ENCODE data around the gene RHOV. TPM values are rescaled to one million over a fixed set of nuclear protein-coding genes. Genes with fewer than 3 reads are reported as not detected.

The RHOV gene
- total RNA-seq, 3 donors from 2014 or later, result 1.6 to 6.2 (median 3.5) TPM

GRCh38 chr15:40908095-40908494 is 34.1 kb upstream of the RHOV start:
- intact Hi-C loops (cut with DNase I, micrococcal nuclease), result loop anchor here (10.0 kb wide), 1 partner anchor 277 kb away; no protein-coding TSS in a partner anchor
- DNase-seq (peak in 2 of 3 donors; percentile 33 to 60), ATAC-seq (peak; percentile 3)
- H3K4me1 ChIP-seq (ENCODE audit: low read depth), result peaks cover 36% of the 10 kb centered on the region
- no peak for TF ChIP-seq CTCF (IDR thresholded peaks at IDR 0.05)
- no peak overlapping the region for H3K4me3 ChIP-seq
- no peaks in the 10 kb centered on the region for H3K36me3 ChIP-seq (ENCODE audit: low read depth)
- H3K9me3 ChIP-seq, result no peaks in the 10 kb centered on the region

- no peak overlapping the region for H3K4me3 ChIP-seq
- DNase-seq (peak; percentile 77 to 90 (median 83)), ATAC-seq (peak; percentile 44)
- H3K9me3 ChIP-seq, result no peaks in the 10 kb centered on the region
- no peak for TF ChIP-seq CTCF (IDR thresholded peaks at IDR 0.05)
- H3K36me3 ChIP-seq (ENCODE audit: low read depth), result no peaks in the 10 kb centered on the region
- intact Hi-C loops (cut with DNase I, micrococcal nuclease), result loop anchor here (10.0 kb wide), 1 partner anchor 278 kb away; no protein-coding TSS in a partner anchor
- H3K4me1 ChIP-seq (ENCODE audit: low read depth), result peaks cover 36% of the 10 kb centered on the region
Observed at GRCh38 chr15:40906991-40907802, 33.2 kb upstream of the RHOV start.

GRCh38 chr15:40906091-40906990 is 32.3 kb upstream of the RHOV start:
- intact Hi-C loops (cut with DNase I, micrococcal nuclease), result loop anchor here (10.0 kb wide), 1 partner anchor 278 kb away; no protein-coding TSS in a partner anchor
- Histone ChIP-seq H3K36me3 (ENCODE audit: low read depth) (no peaks in the 10 kb centered on the region), H3K4me3 (no peak overlapping the region), H3K9me3 (no peaks in the 10 kb centered on the region), H3K4me1 (ENCODE audit: low read depth) (peaks cover 36% of the 10 kb centered on the region)
- TF ChIP-seq CTCF (IDR thresholded peaks at IDR 0.05), result peak; percentile 95
- ATAC-seq (peak; percentile 88), DNase-seq (peak; percentile 96 to 98 (median 96))

GRCh38 chr15:40904552-40905201 is 30.6 kb upstream of the RHOV start:
- TF ChIP-seq CTCF (IDR thresholded peaks at IDR 0.05), result no peak

More at GRCh38 chr15:40904552-40905201, 30.6 kb upstream of the RHOV start:
- Histone ChIP-seq H3K36me3 (ENCODE audit: low read depth) (no peaks in the 10 kb centered on the region), H3K4me1 (ENCODE audit: low read depth) (peaks cover 32% of the 10 kb centered on the region), H3K4me3 (no peak overlapping the region), H3K9me3 (no peaks in the 10 kb centered on the region)
- no peak for ATAC-seq
- DNase-seq, result no peak
- intact Hi-C loops (cut with DNase I, micrococcal nuclease), result loop anchor here (5.0 to 10.0 kb wide), 2 partner anchors 118 to 280 kb away; no protein-coding TSS in a partner anchor
